GM19438 (cell line): ENCODE data around the gene PHF12.

ENCODE experiments used
- ATAC-seq: cut with Tn5 transposase; IDR thresholded peaks from one replicate; pipeline ENCODE4 v1.9.1; 2021; ENCODE audit warnings: low read depth; ENCODE audit not compliant: unreplicated experiment

PHF12 gene

GRCh38 chr17:28865946-28866752, 85.2 kb downstream of the PHF12 start:
- no peak for ATAC-seq

DNA sequence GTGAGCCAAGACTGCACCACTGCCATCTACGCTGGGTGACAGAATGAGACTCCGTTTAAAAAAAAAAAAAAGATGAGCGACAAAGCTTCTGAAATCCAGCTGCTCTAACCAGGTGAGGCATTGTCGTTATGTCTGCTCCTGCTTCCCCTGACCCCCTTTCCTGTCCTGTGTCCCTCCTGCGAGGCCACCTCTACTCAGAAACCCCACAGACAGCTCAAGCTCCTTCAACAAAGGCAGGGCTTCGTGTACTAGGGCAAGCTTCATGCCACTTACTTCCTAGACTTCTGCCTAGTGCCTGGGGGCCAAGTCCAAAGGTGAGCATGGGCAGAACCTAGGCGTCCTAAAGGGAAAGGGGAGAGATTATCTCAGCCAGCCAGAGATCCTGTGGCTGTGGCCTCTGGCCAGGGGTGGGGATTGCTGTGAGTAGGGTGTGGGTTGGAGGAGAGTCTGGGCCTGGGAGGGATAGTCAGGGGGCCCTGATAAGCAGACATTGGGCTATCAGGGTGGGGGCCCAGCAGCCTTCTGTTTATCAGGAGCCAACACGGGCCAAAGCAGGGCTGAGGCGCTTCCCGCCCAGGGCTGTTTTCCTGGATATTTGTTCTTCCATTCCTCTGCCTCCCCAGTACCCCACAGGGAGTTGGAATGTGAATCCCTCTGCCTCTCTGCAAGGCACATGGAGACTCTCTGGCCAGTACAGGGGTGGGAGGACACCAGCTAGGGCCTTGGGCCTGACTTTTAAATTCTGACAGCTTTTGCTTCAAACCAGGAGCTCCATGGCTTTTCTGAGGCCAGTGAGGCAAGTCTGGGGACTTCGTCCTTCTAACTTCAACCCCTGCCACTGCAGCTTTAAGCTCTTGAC, 86.1 kb downstream of the PHF12 start:
- no peak for ATAC-seq

GRCh38 chr17:28863953-28864352, 87.4 kb downstream of the PHF12 start:
- ATAC-seq: no peak

- ATAC-seq: no peak
Measured at GRCh38 chr17:28862561-28862960, 88.8 kb downstream of the PHF12 start.

GRCh38 chr17:28861393-28862203, 89.7 kb downstream of the PHF12 start:
- ATAC-seq: no peak

DNA sequence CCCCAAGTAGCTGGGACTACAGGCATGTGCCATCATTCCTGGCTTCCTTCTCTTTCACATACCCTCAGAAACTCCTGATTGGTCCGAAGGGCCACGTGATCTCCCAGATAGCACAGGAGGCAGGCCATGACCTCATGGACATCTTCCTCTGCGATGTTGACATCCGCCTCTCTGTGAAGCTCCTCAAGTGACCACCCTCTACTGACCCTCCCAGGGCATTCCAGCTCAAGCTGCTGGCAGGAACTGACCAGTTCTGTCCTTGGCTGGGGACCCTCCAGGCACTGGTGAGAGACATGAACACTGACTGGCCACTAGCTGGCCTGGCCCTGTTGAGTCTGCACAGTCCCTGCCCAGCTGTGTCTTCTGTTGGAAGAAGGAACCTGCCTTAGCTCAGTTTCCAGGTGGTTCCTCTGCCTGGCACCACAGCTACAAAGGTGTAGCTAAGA, 90.9 kb downstream of the PHF12 start:
- ATAC-seq: no peak

GRCh38 chr17:28858801-28859355, 92.4 kb downstream of the PHF12 start:
- no peak for ATAC-seq

DNA sequence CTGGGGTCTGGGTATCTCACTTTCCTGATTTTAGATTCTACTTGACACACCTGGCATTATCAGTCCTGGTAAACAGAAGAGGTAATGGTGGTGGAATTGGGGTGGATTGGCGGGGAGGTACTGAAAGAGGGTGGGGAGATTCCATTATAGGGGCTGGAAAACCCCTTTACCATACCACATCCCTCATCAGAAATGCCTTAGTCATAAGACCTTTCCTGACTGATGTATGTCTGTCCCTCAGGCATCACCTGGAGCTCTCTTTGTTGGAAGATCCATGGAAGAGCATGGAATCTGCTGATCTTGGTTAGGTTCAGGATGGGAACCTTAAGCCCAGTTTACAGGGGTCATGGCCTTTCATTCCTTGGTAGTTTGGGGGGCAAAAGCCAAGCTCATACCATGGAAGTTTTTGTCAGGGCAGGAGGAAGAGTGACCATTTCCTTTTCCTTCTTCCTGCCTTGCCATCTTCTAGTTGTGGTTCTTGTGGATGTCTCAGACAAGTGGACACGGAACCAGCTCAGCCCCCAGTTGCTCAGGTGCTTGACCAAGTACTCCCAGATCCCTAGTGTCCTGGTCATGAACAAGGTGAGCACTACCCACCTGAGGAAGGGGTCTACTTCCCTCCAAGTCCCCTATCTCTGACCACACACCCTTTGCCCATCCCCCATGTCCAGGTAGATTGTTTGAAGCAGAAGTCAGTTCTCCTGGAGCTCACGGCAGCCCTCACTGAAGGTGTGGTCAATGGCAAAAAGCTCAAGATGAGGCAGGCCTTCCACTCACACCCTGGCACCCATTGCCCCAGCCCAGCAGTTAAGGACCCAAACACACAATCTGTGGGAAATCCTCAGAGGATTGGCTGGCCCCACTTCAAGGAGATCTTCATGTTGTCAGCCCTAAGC, 93.2 kb downstream of the PHF12 start:
- no peak for ATAC-seq

DNA sequence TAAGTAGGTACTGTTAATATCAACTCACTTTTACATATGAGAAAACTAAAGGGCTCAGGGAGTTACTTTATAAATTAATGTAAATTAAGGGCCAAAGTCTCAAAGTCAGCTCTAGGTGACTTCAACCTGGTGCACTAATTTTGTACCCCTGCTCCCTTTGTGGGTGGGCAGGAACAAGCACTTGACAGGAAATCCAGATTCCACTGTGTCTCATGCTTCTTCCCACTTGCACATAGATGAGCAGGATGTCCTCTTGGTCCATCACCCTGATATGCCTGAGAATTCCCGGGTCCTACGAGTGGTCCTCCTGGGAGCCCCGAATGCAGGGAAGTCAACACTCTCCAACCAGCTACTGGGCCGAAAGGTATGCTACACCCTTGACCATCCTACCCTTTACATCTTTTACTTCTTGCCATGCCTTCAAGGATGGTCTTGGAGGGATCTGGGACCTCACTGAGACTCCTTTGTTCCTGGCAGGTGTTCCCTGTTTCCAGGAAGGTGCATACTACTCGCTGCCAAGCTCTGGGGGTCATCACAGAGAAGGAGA, 95.2 kb downstream of the PHF12 start:
- ATAC-seq: no peak

DNA sequence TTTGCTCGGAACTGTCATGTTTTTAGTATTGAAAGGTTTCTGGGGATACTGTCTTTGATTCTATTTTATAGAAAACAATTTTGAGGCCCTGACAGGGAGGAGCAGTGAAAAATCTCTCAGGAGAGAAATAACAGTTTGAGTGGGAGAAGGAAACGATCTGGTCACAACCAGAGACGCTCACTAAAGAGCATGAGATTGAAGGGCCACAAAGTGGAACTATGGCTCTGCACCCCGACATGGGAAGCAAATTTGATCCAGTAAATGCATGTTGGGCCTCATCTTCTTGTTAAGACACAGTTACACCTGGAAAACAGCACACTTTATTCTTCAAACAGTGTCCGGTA, 96.0 kb downstream of the PHF12 start:
- ATAC-seq: no peak
